Kidney (tissue), 14 donors: ENCODE data around the gene FAM131B. TPM values are rescaled to one million over a fixed set of nuclear protein-coding genes. Genes with fewer than 3 reads are reported as not detected.

Experiments used
- DNase-seq, 5 donors: peaks; one replicate each; pipeline ENCODE4 v3.0.0-alpha.2; 2013 to 2020
- FAIRE-seq: peaks from 2 replicates; lab custom pipeline; 2012; peaks lifted over from hg19 to GRCh38; lab: Jason Lieb, UNC
- H3K27ac ChIP-seq, 2 donors: one replicate each; pipeline ENCODE4 v1.7.0; 2013; ENCODE audit warnings: low read depth in 2 of 2, low read length in 2 of 2, inconsistent platforms in 1 of 2
- H3K27me3 ChIP-seq: one replicate; pipeline ENCODE4 v1.7.1; 2013; ENCODE audit warnings: low read length, inconsistent platforms; ENCODE audit not compliant: control insufficient read depth, insufficient read depth
- H3K36me3 ChIP-seq, 3 donors: one replicate each; pipeline versions ENCODE4 v1.7.0 to v1.7.1; 2013; ENCODE audit warnings: low read length in 3 of 3, control low read depth in 1 of 3, inconsistent platforms in 1 of 3; ENCODE audit not compliant: insufficient read depth in 3 of 3, control insufficient read depth in 2 of 3
- H3K4me1 ChIP-seq, 3 donors: one replicate each; pipeline versions ENCODE4 v1.7.0 to v1.7.1; 2013; ENCODE audit warnings: low read length in 3 of 3, inconsistent platforms in 1 of 3, low read depth in 1 of 3; ENCODE audit not compliant: control insufficient read depth in 2 of 3, insufficient read depth in 2 of 3
- H3K4me3 ChIP-seq, 3 donors: one replicate each; pipeline versions ENCODE4 v1.7.0 to v1.8.1; 2013; ENCODE audit warnings: low read length in 3 of 3, control low read depth in 1 of 3, inconsistent platforms in 1 of 3
- H3K9ac ChIP-seq, 3 donors: one replicate each; pipeline versions ENCODE4 v1.7.0 to v1.7.1; 2013; ENCODE audit warnings: low read length in 3 of 3, control low read depth in 1 of 3, inconsistent platforms in 1 of 3
- H3K9me3 ChIP-seq, 3 donors: one replicate each; pipeline versions ENCODE4 v1.7.0 to v1.7.1; 2013; ENCODE audit warnings: low read length in 3 of 3, control low read depth in 1 of 3, inconsistent platforms in 1 of 3; ENCODE audit not compliant: control insufficient read depth in 2 of 3, insufficient read depth in 1 of 3
- CTCF ChIP-seq: IDR thresholded peaks from 3 replicates; pipeline ENCODE4 v1.5.1; 2012; ENCODE audit warnings: mild to moderate bottlenecking, moderate library complexity, borderline replicate concordance; ENCODE audit not compliant: insufficient read depth; ENCODE audit errors: extremely low read depth
- intact Hi-C: fragments of 100-400 bp; cut with DNase I; formaldehyde crosslinking; loops from one replicate; pipeline ENCODE4 v1.11.1; 2022
- polyA plus RNA-seq: library from polyadenylated mRNA; stranded (reverse); fragments of 350-450 nt; fragmentation: Illumina TruSeq; extraction: RNeasy Lipid Tissue Mini Kit (QIAGEN cat#74804); gene quantifications from one replicate; pipeline ENCODE4 v1.2.3, GENCODE V29; 2014; ENCODE audit warnings: low read depth, low replicate concordance; ENCODE audit not compliant: insufficient read depth
- total RNA-seq: library from RNA; stranded (reverse); fragmentation: NEBNext Ultra II Directional; extraction: Animal tissue kit (Norgen Biotek cat#: 25700); gene quantifications from one replicate; pipeline ENCODE4 v1.2.1, GENCODE V29; 2021
- donor health status: control.
- donor health status: control.
- donor health status: control.
- donor health status: control.
- donor health status: control.
- donor health status: DM: yes; HTN: yes; CAD: no.
- donor health status: Normal renal cell carcinoma (clear cell type).

Gene FAM131B
- total and polyA plus RNA-seq, 2 donors from 2014 or later = 0.19 to 0.82 TPM

- Histone ChIP-seq H3K27me3 (no peaks in the 10 kb centered on the region), H3K4me3 (no peak overlapping the region), H3K9ac (no peak overlapping the region), H3K9me3 (no peaks in the 10 kb centered on the region), H3K36me3 (no peaks in the 10 kb centered on the region), H3K4me1 (no peaks in the 10 kb centered on the region), H3K27ac (no peak overlapping the region)
- no peak for TF ChIP-seq CTCF
- intact Hi-C loops = no loop called here
- FAIRE-seq (no peak), DNase-seq (no peak)
These were observed 32.9 kb downstream of the FAM131B start for GRCh38 chr7:143329471-143330170.

GRCh38 chr7:143327903-143328302, 34.6 kb downstream of the FAM131B start:
- intact Hi-C loops = no loop called here
- Histone ChIP-seq H3K36me3 (no peaks in the 10 kb centered on the region), H3K27ac (no peak overlapping the region), H3K9ac (no peak overlapping the region), H3K4me3 (no peak overlapping the region), H3K4me1 (peaks cover 0 to 2% (median 0%) of the 10 kb centered on the region in 3 donors), H3K9me3 (no peaks in the 10 kb centered on the region), H3K27me3 (no peaks in the 10 kb centered on the region)
- FAIRE-seq = no peak
- DNase-seq = no peak
- no peak for TF ChIP-seq CTCF

GRCh38 chr7:143325240-143325639, 37.3 kb downstream of the FAM131B start:
- H3K36me3 ChIP-seq = no peaks in the 10 kb centered on the region
- TF ChIP-seq CTCF = no peak
- DNase-seq (no peak), FAIRE-seq (no peak)
- H3K9me3 ChIP-seq = no peaks in the 10 kb centered on the region
- H3K4me3 ChIP-seq = no peak overlapping the region
- no peak overlapping the region for H3K9ac ChIP-seq
- H3K4me1 ChIP-seq = peaks cover 0 to 2% (median 0%) of the 10 kb centered on the region in 3 donors
- intact Hi-C loops = no loop called here
- no peaks in the 10 kb centered on the region for H3K27me3 ChIP-seq
- H3K27ac ChIP-seq = no peak overlapping the region
